ENCODE measurements around the gene HOXB8.

The HOXB8 gene

GRCh38 chr17:48584223-48584741, 30.8 kb downstream of the HOXB8 start:
- TF ChIP-seq FOXP2 (optimal IDR thresholded peaks at IDR 0.05; ENCODE audit: borderline replicate concordance, extremely low read depth, extremely low read length, insufficient read depth) (no peak), POLR2AphosphoS5 (IDR thresholded peaks at IDR 0.05; ENCODE audit: low read depth, low read length) (no peak), SIN3A (IDR thresholded peaks at IDR 0.05; ENCODE audit: borderline replicate concordance, insufficient read depth, low read length) (no peak), REST (IDR thresholded peaks at IDR 0.05; ENCODE audit: insufficient read depth in 1 of 2, low read depth in 2 of 2, low read length in 2 of 2) (no peak), TAF1 (IDR thresholded peaks at IDR 0.05; ENCODE audit: borderline replicate concordance, insufficient read depth, low read length) (no peak)

- TF ChIP-seq REST (IDR thresholded peaks at IDR 0.05; ENCODE audit: insufficient read depth in 1 of 2, low read depth in 2 of 2, low read length in 2 of 2) (no peak), SIN3A (IDR thresholded peaks at IDR 0.05; ENCODE audit: borderline replicate concordance, insufficient read depth, low read length) (no peak), TAF1 (IDR thresholded peaks at IDR 0.05; ENCODE audit: borderline replicate concordance, insufficient read depth, low read length) (no peak), FOXP2 (optimal IDR thresholded peaks at IDR 0.05; ENCODE audit: borderline replicate concordance, extremely low read depth, extremely low read length, insufficient read depth) (no peak), POLR2AphosphoS5 (IDR thresholded peaks at IDR 0.05; ENCODE audit: low read depth, low read length) (no peak)
Measured at GRCh38 chr17:48583708-48584222, 31.3 kb downstream of the HOXB8 start.

GRCh38 chr17:48582750-48583069, 32.4 kb downstream of the HOXB8 start:
- TF ChIP-seq REST (IDR thresholded peaks at IDR 0.05; ENCODE audit: insufficient read depth in 1 of 2, low read depth in 2 of 2, low read length in 2 of 2) (no peak), SIN3A (IDR thresholded peaks at IDR 0.05; ENCODE audit: borderline replicate concordance, insufficient read depth, low read length) (no peak), FOXP2 (optimal IDR thresholded peaks at IDR 0.05; ENCODE audit: borderline replicate concordance, extremely low read depth, extremely low read length, insufficient read depth) (no peak), POLR2AphosphoS5 (IDR thresholded peaks at IDR 0.05; ENCODE audit: low read depth, low read length) (no peak), TAF1 (IDR thresholded peaks at IDR 0.05; ENCODE audit: borderline replicate concordance, insufficient read depth, low read length) (no peak)

GRCh38 chr17:48579760-48580554, 35.1 kb downstream of the HOXB8 start:
- TF ChIP-seq TAF1 (IDR thresholded peaks at IDR 0.05; ENCODE audit: borderline replicate concordance, insufficient read depth, low read length) (no peak), FOXP2 (optimal IDR thresholded peaks at IDR 0.05; ENCODE audit: borderline replicate concordance, extremely low read depth, extremely low read length, insufficient read depth) (no peak), POLR2AphosphoS5 (IDR thresholded peaks at IDR 0.05; ENCODE audit: low read depth, low read length) (no peak), SIN3A (IDR thresholded peaks at IDR 0.05; ENCODE audit: borderline replicate concordance, insufficient read depth, low read length) (no peak), REST (IDR thresholded peaks at IDR 0.05; ENCODE audit: insufficient read depth in 1 of 2, low read depth in 2 of 2, low read length in 2 of 2) (no peak)
